ENCODE results near the gene ZDHHC20. TPM values are rescaled to one million over a fixed set of nuclear protein-coding genes. Genes with fewer than 3 reads are reported as not detected.
A peak's percentile ranks its signal among the peaks of the same experiment; 100 is the strongest.

The ZDHHC20 gene
- total RNA-seq, 1 experiment from 2014 or later, result 53.7 TPM

GRCh38 chr13:21463424-21463823 lies 4.3 kb upstream of the ZDHHC20 start:
- ATAC-seq (no peak), DNase-seq (no peak)
- Histone ChIP-seq H3K9me3 (ENCODE audit: low read length) (no peaks in the 10 kb centered on the region), H3K9me2 (replicated peaks; ENCODE audit: low read length) (no peaks in the 10 kb centered on the region), H3K36me3 (ENCODE audit: low read depth, low read length) (no peaks in the 10 kb centered on the region), H3K4me2 (ENCODE audit: low read length) (no peak overlapping the region), H3K9ac (ENCODE audit: low read length) (no peak overlapping the region), H4K20me1 (ENCODE audit: low read length) (no peaks in the 10 kb centered on the region), H3K27ac (ENCODE audit: low read length) (no peak overlapping the region), H3K79me2 (ENCODE audit: low read length) (peaks cover 6% of the 10 kb centered on the region), H3K4me3 (ENCODE audit: low read length) (no peak overlapping the region), H3K27me3 (ENCODE audit: low read length) (no peaks in the 10 kb centered on the region), H3F3A (ENCODE audit: low read length, unreplicated experiment) (no peaks in the 10 kb centered on the region), H2AFZ (ENCODE audit: low read length) (no peak overlapping the region), H3K4me1 (ENCODE audit: insufficient read depth, low read length) (peaks cover 21% of the 10 kb centered on the region)
- CTCF ChIA-PET, result no interaction called here
- POLR2A ChIA-PET (ENCODE audit: unreplicated experiment), result no interaction called here
- intact Hi-C loops (cut with micrococcal nuclease), result no loop called here
- TF ChIP-seq, protein P1, sequence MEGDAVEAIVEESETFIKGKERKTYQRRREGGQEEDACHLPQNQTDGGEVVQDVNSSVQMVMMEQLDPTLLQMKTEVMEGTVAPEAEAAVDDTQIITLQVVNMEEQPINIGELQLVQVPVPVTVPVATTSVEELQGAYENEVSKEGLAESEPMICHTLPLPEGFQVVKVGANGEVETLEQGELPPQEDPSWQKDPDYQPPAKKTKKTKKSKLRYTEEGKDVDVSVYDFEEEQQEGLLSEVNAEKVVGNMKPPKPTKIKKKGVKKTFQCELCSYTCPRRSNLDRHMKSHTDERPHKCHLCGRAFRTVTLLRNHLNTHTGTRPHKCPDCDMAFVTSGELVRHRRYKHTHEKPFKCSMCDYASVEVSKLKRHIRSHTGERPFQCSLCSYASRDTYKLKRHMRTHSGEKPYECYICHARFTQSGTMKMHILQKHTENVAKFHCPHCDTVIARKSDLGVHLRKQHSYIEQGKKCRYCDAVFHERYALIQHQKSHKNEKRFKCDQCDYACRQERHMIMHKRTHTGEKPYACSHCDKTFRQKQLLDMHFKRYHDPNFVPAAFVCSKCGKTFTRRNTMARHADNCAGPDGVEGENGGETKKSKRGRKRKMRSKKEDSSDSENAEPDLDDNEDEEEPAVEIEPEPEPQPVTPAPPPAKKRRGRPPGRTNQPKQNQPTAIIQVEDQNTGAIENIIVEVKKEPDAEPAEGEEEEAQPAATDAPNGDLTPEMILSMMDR (conservative IDR thresholded peaks at IDR 0.05; ENCODE audit: low read depth, low read length), result no peak
- no TSS peak for BruUV-seq (replicated peaks)

DNA sequence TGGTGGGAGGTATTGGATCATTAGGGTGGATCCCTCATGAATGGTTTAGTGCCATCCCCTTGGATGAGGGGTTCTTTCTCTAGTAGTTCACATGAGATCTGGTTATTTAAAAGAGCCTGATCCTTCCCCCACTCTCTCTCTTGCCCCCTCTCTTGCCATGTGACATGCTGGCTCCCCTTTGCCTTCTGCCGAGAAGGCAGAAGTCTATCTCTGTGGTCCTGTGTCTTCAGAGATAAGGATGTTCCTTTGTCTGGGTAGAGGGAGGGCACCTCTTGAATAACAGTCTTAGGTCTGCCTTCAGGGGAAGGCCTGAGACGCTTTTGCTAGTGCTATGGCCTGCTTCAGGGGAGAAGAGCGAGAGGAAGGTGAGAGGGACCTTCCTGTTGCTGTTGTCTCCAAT lies 2.0 kb upstream of the ZDHHC20 start:
- Histone ChIP-seq H3F3A (ENCODE audit: low read length, unreplicated experiment) (no peaks in the 10 kb centered on the region), H4K20me1 (ENCODE audit: low read length) (peaks cover 17% of the 10 kb centered on the region; the same call in 1 of the 2 replicates), H3K9ac (ENCODE audit: low read length) (no peak overlapping the region), H3K9me2 (replicated peaks; ENCODE audit: low read length) (no peaks in the 10 kb centered on the region), H2AFZ (ENCODE audit: low read length) (no peak overlapping the region), H3K4me3 (ENCODE audit: low read length) (no peak overlapping the region), H3K36me3 (ENCODE audit: low read depth, low read length) (no peaks in the 10 kb centered on the region), H3K4me1 (ENCODE audit: insufficient read depth, low read length) (peaks cover 24% of the 10 kb centered on the region), H3K27ac (ENCODE audit: low read length) (no peak overlapping the region), H3K79me2 (ENCODE audit: low read length) (peaks cover 29% of the 10 kb centered on the region), H3K27me3 (ENCODE audit: low read length) (no peaks in the 10 kb centered on the region), H3K4me2 (ENCODE audit: low read length) (no peak overlapping the region), H3K9me3 (ENCODE audit: low read length) (no peaks in the 10 kb centered on the region)
- ATAC-seq, result no peak
- intact Hi-C loops (cut with micrococcal nuclease), result no loop called here
- DNase-seq, result no peak
- no TSS peak for BruUV-seq (replicated peaks)
- ChIA-PET POLR2A (ENCODE audit: unreplicated experiment) (no interaction called here), CTCF (no interaction called here)
- TF ChIP-seq, protein P1 (conservative IDR thresholded peaks at IDR 0.05; ENCODE audit: low read depth, low read length), result no peak
- no peak for TF ChIP-seq EZH2phosphoT487 (IDR thresholded peaks at IDR 0.05; ENCODE audit: borderline replicate concordance, low read length)
- TF ChIP-seq EZH2 (IDR thresholded peaks at IDR 0.05; ENCODE audit: low read length, unreplicated experiment), result no peak

DNA sequence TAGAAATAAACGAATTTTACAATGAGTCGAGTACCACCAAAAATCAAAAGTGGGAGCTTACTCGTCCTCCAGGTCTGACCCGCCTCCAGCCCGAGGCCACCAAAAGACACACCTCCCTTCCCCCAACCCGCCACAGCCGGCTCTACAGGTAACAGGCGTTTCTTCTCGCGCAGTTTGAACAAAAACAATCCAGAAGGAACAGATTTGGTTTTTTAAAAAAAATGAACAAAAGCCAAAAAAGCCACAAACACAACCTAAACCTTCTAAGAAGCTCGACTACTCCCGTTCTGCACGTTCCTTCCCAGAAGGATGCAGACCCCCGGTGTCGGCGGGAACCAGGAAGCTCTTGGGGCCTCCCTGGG lies 671 bp downstream of the ZDHHC20 start:
- Histone ChIP-seq H3K27me3 (ENCODE audit: low read length) (no peaks in the 10 kb centered on the region), H3K27ac (ENCODE audit: low read length) (peak overlapping the region; percentile 52), H3K4me2 (ENCODE audit: low read length) (peak overlapping the region; percentile 95), H3K4me1 (ENCODE audit: insufficient read depth, low read length) (peaks cover 11% of the 10 kb centered on the region; the same call in 1 of the 2 replicates), H3K9me2 (replicated peaks; ENCODE audit: low read length) (no peaks in the 10 kb centered on the region), H3K79me2 (ENCODE audit: low read length) (peaks cover 56% of the 10 kb centered on the region), H3K9ac (ENCODE audit: low read length) (peak overlapping the region; percentile 88), H4K20me1 (ENCODE audit: low read length) (peaks cover 17% of the 10 kb centered on the region; the same call in 1 of the 2 replicates), H3K36me3 (ENCODE audit: low read depth, low read length) (no peaks in the 10 kb centered on the region), H2AFZ (ENCODE audit: low read length) (peak overlapping the region; percentile 85), H3F3A (ENCODE audit: low read length, unreplicated experiment) (no peaks in the 10 kb centered on the region), H3K4me3 (ENCODE audit: low read length) (peak overlapping the region; percentile 99), H3K9me3 (ENCODE audit: low read length) (no peaks in the 10 kb centered on the region)
- ChIA-PET POLR2A (ENCODE audit: unreplicated experiment) (interaction anchor here (0.6 to 0.9 kb wide), 2 partner anchors 70 to 160 kb away, joined by 8 to 10 read pairs; no protein-coding TSS in a partner anchor), CTCF (no interaction called here)
- TF ChIP-seq EZH2 (IDR thresholded peaks at IDR 0.05; ENCODE audit: low read length, unreplicated experiment), result no peak
- no peak for TF ChIP-seq EZH2phosphoT487 (IDR thresholded peaks at IDR 0.05; ENCODE audit: borderline replicate concordance, low read length)
- TF ChIP-seq, protein P1 (conservative IDR thresholded peaks at IDR 0.05; ENCODE audit: low read depth, low read length), result no peak
- DNase-seq (peak; percentile 57), ATAC-seq (peak; percentile 50)
- no TSS peak for BruUV-seq (replicated peaks)
- intact Hi-C loops (cut with micrococcal nuclease), result loop anchor here (2.0 to 5.0 kb wide), 3 partner anchors 38 to 161 kb away; no protein-coding TSS in a partner anchor
